Immature natural killer cell (primary cell): ENCODE measurements around the gene FOSL2. TPM values are rescaled to one million over a fixed set of nuclear protein-coding genes. Genes with fewer than 3 reads are reported as not detected.

ENCODE experiments used
- DNase-seq, 3 donors: peaks; one replicate each; pipeline ENCODE4 v3.0.0; 2022; ENCODE audit warnings: mixed read lengths in 1 of 3
- H3K27ac Mint-ChIP-seq, 6 donors: one replicate each; pipeline ENCODE4 v1.8.0; 2020; ENCODE audit warnings: mixed read lengths in 6 of 6, mild to moderate bottlenecking in 5 of 6, inconsistent platforms in 4 of 6, moderate library complexity in 3 of 6
- H3K27me3 Mint-ChIP-seq, 3 donors: one replicate each; pipeline ENCODE4 v1.8.0; 2020 to 2021; ENCODE audit warnings: low read depth in 3 of 3, mild to moderate bottlenecking in 3 of 3, mixed read lengths in 3 of 3, moderate library complexity in 3 of 3, inconsistent platforms in 1 of 3
- H3K36me3 Mint-ChIP-seq, 3 donors: one replicate each; pipeline ENCODE4 v1.8.0; 2020; ENCODE audit warnings: mixed read lengths in 3 of 3, inconsistent platforms in 2 of 3, mild to moderate bottlenecking in 2 of 3
- H3K4me1 Mint-ChIP-seq, 2 donors: one replicate each; pipeline ENCODE4 v1.8.0; 2020; ENCODE audit warnings: inconsistent platforms in 2 of 2, mild to moderate bottlenecking in 2 of 2, mixed read lengths in 2 of 2, moderate library complexity in 1 of 2
- H3K4me3 Mint-ChIP-seq, 5 donors: one replicate each; pipeline ENCODE4 v1.8.0; 2020; ENCODE audit warnings: mild to moderate bottlenecking in 5 of 5, mixed read lengths in 5 of 5, inconsistent platforms in 3 of 5, moderate library complexity in 3 of 5
- H3K9me3 Mint-ChIP-seq, 6 donors: one replicate each; pipeline ENCODE4 v1.8.0; 2020; ENCODE audit warnings: mild to moderate bottlenecking in 6 of 6, mixed read lengths in 6 of 6, inconsistent platforms in 4 of 6, moderate library complexity in 3 of 6
- polyA plus RNA-seq, 3 donors: library from polyadenylated mRNA; unstranded; fragments of 300-500 nt; fragmentation: Illumina TruSeq; gene quantifications; one replicate each; pipeline ENCODE4 v1.2.3, GENCODE V29; 2021

Gene FOSL2
- polyA plus RNA-seq, 3 donors from 2014 or later = 27.2 to 54.3 (median 28.7) TPM

- Mint-ChIP-seq H3K27me3 (peaks cover 50 to 75% (median 72%) of the 10 kb centered on the region in 3 donors), H3K27ac (peak overlapping the region; percentile 99 to 100 (median 100)), H3K36me3 (peaks cover 9 to 57% (median 34%) of the 10 kb centered on the region in 3 donors), H3K9me3 (no peaks in the 10 kb centered on the region), H3K4me3 (peak overlapping the region; percentile 86 to 93 (median 87)), H3K4me1 (peaks cover 77 to 98% of the 10 kb centered on the region in 2 donors)
- no peak for DNase-seq
These were observed 14.7 kb downstream of the FOSL2 start for GRCh38 chr2:28407131-28407975.

- Mint-ChIP-seq H3K4me3 (peak overlapping the region; percentile 87 to 93 (median 89)), H3K9me3 (no peaks in the 10 kb centered on the region)
These were observed 15.5 kb downstream of the FOSL2 start for GRCh38 chr2:28407976-28408690.

GRCh38 chr2:28408764-28409599, 16.3 kb downstream of the FOSL2 start:
- peak overlapping the region; percentile 99 to 100 (median 100) for H3K27ac Mint-ChIP-seq
- H3K4me1 Mint-ChIP-seq = peaks cover 93 to 98% of the 10 kb centered on the region in 2 donors
- peaks cover 20 to 63% (median 43%) of the 10 kb centered on the region in 3 donors for H3K36me3 Mint-ChIP-seq
- peaks cover 62 to 82% (median 75%) of the 10 kb centered on the region in 3 donors for H3K27me3 Mint-ChIP-seq
- peak overlapping the region; percentile 86 to 93 (median 89) for H3K4me3 Mint-ChIP-seq
- no peaks in the 10 kb centered on the region for H3K9me3 Mint-ChIP-seq
- DNase-seq = peak; percentile 92 to 94 (median 93)

More at GRCh38 chr2:28407976-28408690, 15.5 kb downstream of the FOSL2 start:
- peaks cover 56 to 81% (median 74%) of the 10 kb centered on the region in 3 donors for H3K27me3 Mint-ChIP-seq
- peaks cover 85 to 98% of the 10 kb centered on the region in 2 donors for H3K4me1 Mint-ChIP-seq
- peak overlapping the region; percentile 99 to 100 (median 100) for H3K27ac Mint-ChIP-seq
- DNase-seq = peak in 1 of 3 donors; percentile 4
- peaks cover 14 to 63% (median 41%) of the 10 kb centered on the region in 3 donors for H3K36me3 Mint-ChIP-seq

GRCh38 chr2:28411166-28411755, 18.6 kb downstream of the FOSL2 start:
- DNase-seq = peak in 1 of 3 donors; percentile 6
- Mint-ChIP-seq H3K4me1 (peaks cover 93 to 100% of the 10 kb centered on the region in 2 donors), H3K9me3 (no peaks in the 10 kb centered on the region), H3K27me3 (peaks cover 68 to 83% (median 81%) of the 10 kb centered on the region in 3 donors), H3K36me3 (peaks cover 28 to 67% (median 38%) of the 10 kb centered on the region in 3 donors), H3K27ac (peak overlapping the region; percentile 99 to 100 (median 100)), H3K4me3 (peak overlapping the region; percentile 86 to 93 (median 89))

- H3K27me3 Mint-ChIP-seq = peaks cover 67 to 75% (median 75%) of the 10 kb centered on the region in 3 donors
- peak in 1 of 3 donors; percentile 4 for DNase-seq
- no peaks in the 10 kb centered on the region for H3K9me3 Mint-ChIP-seq
- peak overlapping the region; percentile 99 to 100 (median 100) for H3K27ac Mint-ChIP-seq
- H3K4me1 Mint-ChIP-seq = peaks cover 88 to 100% of the 10 kb centered on the region in 2 donors
- H3K36me3 Mint-ChIP-seq = peaks cover 25 to 65% (median 40%) of the 10 kb centered on the region in 3 donors
- peak overlapping the region; percentile 86 to 93 (median 89) for H3K4me3 Mint-ChIP-seq
These were observed 19.4 kb downstream of the FOSL2 start for GRCh38 chr2:28411956-28412609.

DNA sequence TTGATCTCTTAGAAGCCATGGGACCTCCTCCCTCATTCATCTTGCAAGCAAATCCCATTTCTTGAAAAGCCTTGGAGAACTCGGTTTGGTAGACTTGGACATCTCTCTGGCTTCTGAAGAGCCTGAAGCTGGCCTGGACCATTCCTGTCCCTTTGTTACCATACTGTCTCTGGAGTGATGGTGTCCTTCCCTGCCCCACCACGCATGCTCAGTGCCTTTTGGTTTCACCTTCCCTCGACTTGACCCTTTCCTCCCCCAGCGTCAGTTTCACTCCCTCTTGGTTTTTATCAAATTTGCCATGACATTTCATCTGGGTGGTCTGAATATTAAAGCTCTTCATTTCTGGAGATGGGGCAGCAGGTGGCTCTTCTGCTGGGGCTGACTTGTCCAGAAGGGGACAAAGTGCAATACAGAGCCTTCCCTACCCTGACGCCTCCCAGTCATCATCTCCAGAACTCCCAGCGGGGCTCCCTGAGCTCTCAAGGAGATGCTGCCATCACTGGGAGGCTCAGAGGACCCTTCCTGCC, 20.0 kb downstream of the FOSL2 start:
- H3K4me1 Mint-ChIP-seq = peaks cover 87 to 100% of the 10 kb centered on the region in 2 donors
- H3K4me3 Mint-ChIP-seq = peak overlapping the region; percentile 29 to 75 (median 69)

DNA sequence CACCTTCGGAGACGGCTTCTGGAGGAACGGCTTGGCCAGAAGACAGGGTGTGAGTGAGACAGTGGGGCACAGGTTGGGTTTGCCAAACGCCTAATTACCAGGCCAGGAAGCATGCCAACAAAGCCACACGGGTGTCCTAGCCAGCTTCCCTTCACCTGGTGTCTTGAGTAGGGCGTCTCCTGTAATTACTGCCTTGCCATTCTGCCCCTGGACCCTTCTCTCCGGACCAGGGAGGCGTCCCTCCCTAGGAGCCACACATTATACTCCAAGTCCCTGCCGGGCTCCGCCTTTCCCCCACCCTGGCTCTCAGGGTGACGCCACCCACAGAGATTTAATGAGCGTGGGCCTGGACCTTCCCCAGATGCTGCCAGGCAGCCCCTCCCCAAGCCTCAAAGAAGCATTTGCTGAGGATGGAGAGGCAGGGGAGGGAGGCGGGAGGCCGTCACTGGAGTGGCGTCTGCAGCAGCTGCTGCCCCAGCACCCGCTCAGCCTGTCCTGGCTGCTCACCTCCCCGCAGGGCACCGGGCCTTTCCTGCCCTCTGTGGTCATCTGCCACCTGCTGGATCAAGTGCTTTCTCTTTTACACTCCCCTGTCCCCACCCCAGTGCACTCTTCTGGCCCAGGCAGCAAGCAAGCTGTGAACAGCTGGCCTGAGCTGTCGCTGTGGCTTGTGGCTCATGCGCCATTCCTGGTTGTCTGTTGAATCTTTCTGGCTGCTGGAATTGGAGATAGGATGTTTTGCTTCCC, 20.7 kb downstream of the FOSL2 start:
- peaks cover 30 to 57% (median 35%) of the 10 kb centered on the region in 3 donors for H3K36me3 Mint-ChIP-seq
- H3K4me3 Mint-ChIP-seq = peak overlapping the region; percentile 52 to 75 (median 69)
- peak; percentile 76 to 80 (median 79) for DNase-seq
- peaks cover 81 to 95% of the 10 kb centered on the region in 2 donors for H3K4me1 Mint-ChIP-seq
- H3K27me3 Mint-ChIP-seq = peaks cover 57 to 70% (median 70%) of the 10 kb centered on the region in 3 donors
- H3K9me3 Mint-ChIP-seq = no peaks in the 10 kb centered on the region
- peak overlapping the region; percentile 93 to 100 (median 98) for H3K27ac Mint-ChIP-seq

More for the DNA sequence above, 20.0 kb downstream of the FOSL2 start:
- H3K9me3 Mint-ChIP-seq = no peaks in the 10 kb centered on the region
- peaks cover 62 to 75% (median 73%) of the 10 kb centered on the region in 3 donors for H3K27me3 Mint-ChIP-seq
- no peak for DNase-seq
- H3K27ac Mint-ChIP-seq = peak overlapping the region; percentile 93 to 100 (median 98)
- H3K36me3 Mint-ChIP-seq = peaks cover 30 to 61% (median 39%) of the 10 kb centered on the region in 3 donors

- H3K36me3 Mint-ChIP-seq = peaks cover 30 to 57% (median 32%) of the 10 kb centered on the region in 3 donors
- H3K4me1 Mint-ChIP-seq = peaks cover 75 to 89% of the 10 kb centered on the region in 2 donors
- peak overlapping the region; percentile 93 to 100 (median 98) for H3K27ac Mint-ChIP-seq
- peaks cover 53 to 65% (median 65%) of the 10 kb centered on the region in 3 donors for H3K27me3 Mint-ChIP-seq
- peak in 1 of 3 donors; percentile 4 for DNase-seq
- H3K9me3 Mint-ChIP-seq = no peaks in the 10 kb centered on the region
- peak overlapping the region; percentile 52 to 75 (median 69) for H3K4me3 Mint-ChIP-seq
These were observed 21.2 kb downstream of the FOSL2 start for GRCh38 chr2:28413899-28414295.

GRCh38 chr2:28414583-28414982, 21.9 kb downstream of the FOSL2 start:
- peaks cover 30 to 57% (median 30%) of the 10 kb centered on the region in 3 donors for H3K36me3 Mint-ChIP-seq
- no peaks in the 10 kb centered on the region for H3K9me3 Mint-ChIP-seq
- H3K27ac Mint-ChIP-seq = peak overlapping the region; percentile 80 to 100 (median 94)
- peaks cover 49 to 59% (median 58%) of the 10 kb centered on the region in 3 donors for H3K27me3 Mint-ChIP-seq
- DNase-seq = peak in 1 of 3 donors; percentile 6
- peak overlapping the region in 1 of 5 donors; percentile 21 for H3K4me3 Mint-ChIP-seq
- peaks cover 73 to 89% of the 10 kb centered on the region in 2 donors for H3K4me1 Mint-ChIP-seq

- Mint-ChIP-seq H3K27ac (peak overlapping the region; percentile 79 to 100 (median 82)), H3K4me3 (peak overlapping the region in 1 of 5 donors; percentile 21), H3K9me3 (no peaks in the 10 kb centered on the region), H3K27me3 (peaks cover 50 to 55% (median 54%) of the 10 kb centered on the region in 3 donors), H3K4me1 (peaks cover 73 to 88% of the 10 kb centered on the region in 2 donors), H3K36me3 (peaks cover 28 to 55% (median 28%) of the 10 kb centered on the region in 3 donors)
- DNase-seq = peak in 2 of 3 donors; percentile 5 to 11
These were observed 22.4 kb downstream of the FOSL2 start for GRCh38 chr2:28415010-28415409.

- H3K4me1 Mint-ChIP-seq = peaks cover 70 to 85% of the 10 kb centered on the region in 2 donors
- H3K27me3 Mint-ChIP-seq = peaks cover 43 to 48% (median 47%) of the 10 kb centered on the region in 3 donors
- peaks cover 25 to 50% (median 27%) of the 10 kb centered on the region in 3 donors for H3K36me3 Mint-ChIP-seq
- H3K9me3 Mint-ChIP-seq = no peaks in the 10 kb centered on the region
- peak overlapping the region; percentile 59 to 100 (median 82) for H3K27ac Mint-ChIP-seq
- H3K4me3 Mint-ChIP-seq = peak overlapping the region in 1 of 5 donors; percentile 36
- peak in 1 of 3 donors; percentile 4 for DNase-seq
These were observed 23.1 kb downstream of the FOSL2 start for GRCh38 chr2:28415715-28416114.
